ENCODE data around the gene PTGFR. TPM values are rescaled to one million over a fixed set of nuclear protein-coding genes. Genes with fewer than 3 reads are reported as not detected.

The PTGFR gene
- total and polyA plus RNA-seq, 4 donors = 0.05 to 0.67 (median 0.40) TPM

DNA sequence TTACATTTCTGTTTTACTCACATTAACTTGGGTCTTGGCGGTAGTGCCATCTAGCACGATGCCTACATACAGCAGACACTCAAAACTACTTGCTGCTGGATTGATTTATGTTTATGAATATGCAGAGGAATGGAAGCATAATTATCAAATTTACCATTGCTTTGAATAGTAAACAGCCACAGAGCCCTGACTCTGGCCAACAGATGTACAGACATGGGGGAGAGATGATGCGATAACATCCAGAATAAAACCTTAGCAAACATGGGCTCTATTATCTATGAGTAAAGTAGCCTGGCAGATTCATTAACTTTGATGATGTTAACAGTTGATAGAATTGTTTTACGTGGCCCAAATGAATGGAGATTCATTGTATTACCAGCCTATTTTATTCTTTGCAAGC lies 42.8 kb downstream of the PTGFR start:
- H3K27me3 ChIP-seq (ENCODE audit: control insufficient read depth in 4 of 4, insufficient read depth in 4 of 4, low read length in 3 of 4) = no peaks in the 10 kb centered on the region
- H3K36me3 ChIP-seq (ENCODE audit: control insufficient read depth in 4 of 4, insufficient read depth in 3 of 4, low read depth in 1 of 4, low read length in 3 of 4) = no peaks in the 10 kb centered on the region
- H3K9me3 ChIP-seq (ENCODE audit: control insufficient read depth in 4 of 4, low read length in 3 of 4) = no peaks in the 10 kb centered on the region
- H3K4me1 ChIP-seq (ENCODE audit: control insufficient read depth in 4 of 4, insufficient read depth in 4 of 4, low read length in 3 of 4) = no peaks in the 10 kb centered on the region
- no peak overlapping the region for H3K4me3 ChIP-seq (ENCODE audit: low read depth in 1 of 3, low read length in 3 of 3)
- TF ChIP-seq FOXA1 (IDR thresholded peaks at IDR 0.05) (no peak), RXRA (IDR thresholded peaks at IDR 0.05) (no peak), YY1 (IDR thresholded peaks at IDR 0.05) (no peak), SP1 (IDR thresholded peaks at IDR 0.05) (no peak), EGR1 (IDR thresholded peaks at IDR 0.05; ENCODE audit: low read depth in 2 of 2) (no peak), GABPA (IDR thresholded peaks at IDR 0.05 in 1 of 2, conservative IDR thresholded peaks at IDR 0.05 in 1 of 2) (no peak), NR2F2 (IDR thresholded peaks at IDR 0.05) (no peak), JUND (IDR thresholded peaks at IDR 0.05) (no peak), CTCF (IDR thresholded peaks at IDR 0.05; ENCODE audit: low read depth, low read length, missing input control) (no peak)
- TF ChIP-seq, protein P1, sequence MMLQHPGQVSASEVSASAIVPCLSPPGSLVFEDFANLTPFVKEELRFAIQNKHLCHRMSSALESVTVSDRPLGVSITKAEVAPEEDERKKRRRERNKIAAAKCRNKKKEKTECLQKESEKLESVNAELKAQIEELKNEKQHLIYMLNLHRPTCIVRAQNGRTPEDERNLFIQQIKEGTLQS (IDR thresholded peaks at IDR 0.05) = no peak
- no peak overlapping the region for H3K27ac ChIP-seq (ENCODE audit: low read depth in 1 of 2, low read length in 2 of 2)
- DNase-seq (ENCODE audit: low spot score) = no peak
- 91% methylated on average over 4 of the region's 4 CpGs for WGBS
- H3K9ac ChIP-seq (ENCODE audit: low read depth in 1 of 2, low read length in 2 of 2) = no peak overlapping the region

DNA sequence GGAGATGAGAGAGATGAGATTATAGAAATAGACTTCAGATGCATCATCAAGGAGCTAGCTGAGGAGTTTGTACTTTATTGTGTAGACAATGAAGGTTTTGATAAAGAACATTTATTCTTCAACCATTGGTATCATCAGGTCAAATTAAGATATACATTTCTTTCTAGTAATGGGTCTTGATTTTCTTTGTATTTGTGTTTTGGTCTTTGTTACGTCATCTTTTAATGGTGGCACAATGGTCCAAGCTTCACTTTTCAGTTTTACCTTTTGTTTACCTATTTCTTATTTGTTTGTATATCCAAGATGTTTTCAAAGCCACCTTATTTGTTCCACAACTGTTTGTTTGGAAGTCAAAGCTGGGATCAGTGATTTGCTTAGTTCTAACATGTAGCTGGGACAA lies 44.5 kb downstream of the PTGFR start:
- DNase-seq (ENCODE audit: low spot score) = no peak
- Histone ChIP-seq H3K27me3 (ENCODE audit: control insufficient read depth in 4 of 4, insufficient read depth in 4 of 4, low read length in 3 of 4) (no peaks in the 10 kb centered on the region), H3K4me1 (ENCODE audit: control insufficient read depth in 4 of 4, insufficient read depth in 4 of 4, low read length in 3 of 4) (no peaks in the 10 kb centered on the region), H3K27ac (ENCODE audit: low read depth in 1 of 2, low read length in 2 of 2) (no peak overlapping the region), H3K36me3 (ENCODE audit: control insufficient read depth in 4 of 4, insufficient read depth in 3 of 4, low read depth in 1 of 4, low read length in 3 of 4) (no peaks in the 10 kb centered on the region), H3K9ac (ENCODE audit: low read depth in 1 of 2, low read length in 2 of 2) (no peak overlapping the region), H3K4me3 (ENCODE audit: low read depth in 1 of 3, low read length in 3 of 3) (no peak overlapping the region), H3K9me3 (ENCODE audit: control insufficient read depth in 4 of 4, low read length in 3 of 4) (no peaks in the 10 kb centered on the region)
- TF ChIP-seq, protein P2, sequence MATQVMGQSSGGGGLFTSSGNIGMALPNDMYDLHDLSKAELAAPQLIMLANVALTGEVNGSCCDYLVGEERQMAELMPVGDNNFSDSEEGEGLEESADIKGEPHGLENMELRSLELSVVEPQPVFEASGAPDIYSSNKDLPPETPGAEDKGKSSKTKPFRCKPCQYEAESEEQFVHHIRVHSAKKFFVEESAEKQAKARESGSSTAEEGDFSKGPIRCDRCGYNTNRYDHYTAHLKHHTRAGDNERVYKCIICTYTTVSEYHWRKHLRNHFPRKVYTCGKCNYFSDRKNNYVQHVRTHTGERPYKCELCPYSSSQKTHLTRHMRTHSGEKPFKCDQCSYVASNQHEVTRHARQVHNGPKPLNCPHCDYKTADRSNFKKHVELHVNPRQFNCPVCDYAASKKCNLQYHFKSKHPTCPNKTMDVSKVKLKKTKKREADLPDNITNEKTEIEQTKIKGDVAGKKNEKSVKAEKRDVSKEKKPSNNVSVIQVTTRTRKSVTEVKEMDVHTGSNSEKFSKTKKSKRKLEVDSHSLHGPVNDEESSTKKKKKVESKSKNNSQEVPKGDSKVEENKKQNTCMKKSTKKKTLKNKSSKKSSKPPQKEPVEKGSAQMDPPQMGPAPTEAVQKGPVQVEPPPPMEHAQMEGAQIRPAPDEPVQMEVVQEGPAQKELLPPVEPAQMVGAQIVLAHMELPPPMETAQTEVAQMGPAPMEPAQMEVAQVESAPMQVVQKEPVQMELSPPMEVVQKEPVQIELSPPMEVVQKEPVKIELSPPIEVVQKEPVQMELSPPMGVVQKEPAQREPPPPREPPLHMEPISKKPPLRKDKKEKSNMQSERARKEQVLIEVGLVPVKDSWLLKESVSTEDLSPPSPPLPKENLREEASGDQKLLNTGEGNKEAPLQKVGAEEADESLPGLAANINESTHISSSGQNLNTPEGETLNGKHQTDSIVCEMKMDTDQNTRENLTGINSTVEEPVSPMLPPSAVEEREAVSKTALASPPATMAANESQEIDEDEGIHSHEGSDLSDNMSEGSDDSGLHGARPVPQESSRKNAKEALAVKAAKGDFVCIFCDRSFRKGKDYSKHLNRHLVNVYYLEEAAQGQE (IDR thresholded peaks at IDR 0.05) = no peak
- TF ChIP-seq CTCF (IDR thresholded peaks at IDR 0.05; ENCODE audit: low read depth, low read length, missing input control) (no peak), RXRA (IDR thresholded peaks at IDR 0.05) (no peak), RAD21 (IDR thresholded peaks at IDR 0.05) (no peak), SP1 (IDR thresholded peaks at IDR 0.05) (no peak), FOXA1 (IDR thresholded peaks at IDR 0.05) (no peak), GABPA (IDR thresholded peaks at IDR 0.05 in 1 of 2, conservative IDR thresholded peaks at IDR 0.05 in 1 of 2) (no peak), JUND (IDR thresholded peaks at IDR 0.05) (no peak), TAF1 (conservative IDR thresholded peaks at IDR 0.05) (no peak), FOXA2 (IDR thresholded peaks at IDR 0.05) (no peak)
- 90% methylated on average over 1 of the region's 1 CpG for WGBS
